ENCODE results near the gene TENM3.

- TF ChIP-seq POLR2A (IDR thresholded peaks at IDR 0.05) (no peak), CTCF (IDR thresholded peaks at IDR 0.05) (no peak), POLR2AphosphoS5 (IDR thresholded peaks at IDR 0.05) (no peak)
These were observed 290.8 kb downstream of the TENM3 start for GRCh38 chr4:182533964-182534363.
